Measurements from ENCODE around the gene ZNF419.

ZNF419 gene

GRCh38 chr19:57537953-57538547 lies 50.5 kb downstream of the ZNF419 start:
- DNase-seq (ENCODE audit: low read depth, low spot score) = no peak
